Measurements from ENCODE around the gene MRPL36.

MRPL36 gene

GRCh38 chr5:1769752-1770442 is 29.7 kb downstream of the MRPL36 start:
- Histone ChIP-seq H3K27me3 (replicated peaks) (no peaks in the 10 kb centered on the region), H3K27ac (no peak overlapping the region), H3K4me3 (ENCODE audit: low read depth, low read length) (no peak overlapping the region), H3K36me3 (replicated peaks) (no peaks in the 10 kb centered on the region)
- TF ChIP-seq CTCF (IDR thresholded peaks at IDR 0.05; ENCODE audit: low read depth, low read length, missing control alignments): no peak
- in situ Hi-C loops (cut with HindIII; ENCODE audit: low pct_ligation_motif_present, low sequenced_read_pairs): no loop called here
- no peak for DNase-seq

GRCh38 chr5:1769017-1769640 is 30.5 kb downstream of the MRPL36 start:
- no peak for DNase-seq
- H3K36me3 ChIP-seq (replicated peaks): no peaks in the 10 kb centered on the region
- H3K27me3 ChIP-seq (replicated peaks): no peaks in the 10 kb centered on the region
- no peak overlapping the region for H3K27ac ChIP-seq
- H3K4me3 ChIP-seq (ENCODE audit: low read depth, low read length): no peak overlapping the region
- no peak for TF ChIP-seq CTCF (IDR thresholded peaks at IDR 0.05; ENCODE audit: low read depth, low read length, missing control alignments)
- in situ Hi-C loops (cut with HindIII; ENCODE audit: low pct_ligation_motif_present, low sequenced_read_pairs): no loop called here

GRCh38 chr5:1768283-1769000 is 31.2 kb downstream of the MRPL36 start:
- TF ChIP-seq CTCF (IDR thresholded peaks at IDR 0.05; ENCODE audit: low read depth, low read length, missing control alignments): no peak
- in situ Hi-C loops (cut with HindIII; ENCODE audit: low pct_ligation_motif_present, low sequenced_read_pairs): no loop called here
- no peaks in the 10 kb centered on the region for H3K27me3 ChIP-seq (replicated peaks)

GRCh38 chr5:1767524-1768282 is 31.9 kb downstream of the MRPL36 start:
- no peaks in the 10 kb centered on the region for H3K27me3 ChIP-seq (replicated peaks)
- no peak overlapping the region for H3K4me3 ChIP-seq (ENCODE audit: low read depth, low read length)
- in situ Hi-C loops (cut with HindIII; ENCODE audit: low pct_ligation_motif_present, low sequenced_read_pairs): no loop called here
- no peak for TF ChIP-seq CTCF (IDR thresholded peaks at IDR 0.05; ENCODE audit: low read depth, low read length, missing control alignments)
- no peak overlapping the region for H3K27ac ChIP-seq
- H3K36me3 ChIP-seq (replicated peaks): no peaks in the 10 kb centered on the region
- no peak for DNase-seq

More at GRCh38 chr5:1768283-1769000, 31.2 kb downstream of the MRPL36 start:
- H3K27ac ChIP-seq: no peak overlapping the region
- no peak overlapping the region for H3K4me3 ChIP-seq (ENCODE audit: low read depth, low read length)
- no peaks in the 10 kb centered on the region for H3K36me3 ChIP-seq (replicated peaks)
- DNase-seq: no peak

GRCh38 chr5:1765880-1766235 is 33.8 kb downstream of the MRPL36 start:
- no peaks in the 10 kb centered on the region for H3K27me3 ChIP-seq (replicated peaks)
- no peak for TF ChIP-seq CTCF (IDR thresholded peaks at IDR 0.05; ENCODE audit: low read depth, low read length, missing control alignments)
- no peak for DNase-seq
- H3K36me3 ChIP-seq (replicated peaks): no peaks in the 10 kb centered on the region
- in situ Hi-C loops (cut with HindIII; ENCODE audit: low pct_ligation_motif_present, low sequenced_read_pairs): no loop called here
- H3K27ac ChIP-seq: no peak overlapping the region
- H3K4me3 ChIP-seq (ENCODE audit: low read depth, low read length): no peak overlapping the region
